ENCODE data around the gene DIAPH2. TPM values are rescaled to one million over a fixed set of nuclear protein-coding genes. Genes with fewer than 3 reads are reported as not detected.

DIAPH2 gene
- total RNA-seq, 1 experiment from 2014 or later, result 15.9 TPM

DNA sequence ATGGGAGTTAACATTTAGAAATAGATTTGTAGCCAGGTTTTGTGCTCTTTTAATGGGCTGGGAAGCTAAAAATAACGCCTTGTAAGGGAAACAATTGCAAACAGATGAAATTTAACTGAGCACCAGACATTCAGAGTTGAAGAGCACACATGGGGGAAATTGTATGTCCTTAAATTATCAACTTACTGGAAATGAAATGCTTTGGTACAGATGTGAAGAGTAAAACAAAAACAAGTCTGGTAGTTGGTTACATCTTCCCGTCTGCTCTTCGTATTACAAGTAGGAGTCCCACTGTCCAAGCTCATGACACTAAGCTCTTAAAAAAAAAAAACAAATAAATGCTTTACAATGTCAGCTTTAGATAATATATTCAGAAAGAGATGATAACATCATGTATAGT lies 139.5 kb downstream of the DIAPH2 start (continued):
- TF ChIP-seq MXD4 (CRISPR knock-in tag; IDR thresholded peaks at IDR 0.05; ENCODE audit: borderline replicate concordance), result no peak
- TF ChIP-seq OVOL2 (CRISPR knock-in tag; IDR thresholded peaks at IDR 0.05; ENCODE audit: borderline replicate concordance), result no peak
- TF ChIP-seq, protein P1, sequence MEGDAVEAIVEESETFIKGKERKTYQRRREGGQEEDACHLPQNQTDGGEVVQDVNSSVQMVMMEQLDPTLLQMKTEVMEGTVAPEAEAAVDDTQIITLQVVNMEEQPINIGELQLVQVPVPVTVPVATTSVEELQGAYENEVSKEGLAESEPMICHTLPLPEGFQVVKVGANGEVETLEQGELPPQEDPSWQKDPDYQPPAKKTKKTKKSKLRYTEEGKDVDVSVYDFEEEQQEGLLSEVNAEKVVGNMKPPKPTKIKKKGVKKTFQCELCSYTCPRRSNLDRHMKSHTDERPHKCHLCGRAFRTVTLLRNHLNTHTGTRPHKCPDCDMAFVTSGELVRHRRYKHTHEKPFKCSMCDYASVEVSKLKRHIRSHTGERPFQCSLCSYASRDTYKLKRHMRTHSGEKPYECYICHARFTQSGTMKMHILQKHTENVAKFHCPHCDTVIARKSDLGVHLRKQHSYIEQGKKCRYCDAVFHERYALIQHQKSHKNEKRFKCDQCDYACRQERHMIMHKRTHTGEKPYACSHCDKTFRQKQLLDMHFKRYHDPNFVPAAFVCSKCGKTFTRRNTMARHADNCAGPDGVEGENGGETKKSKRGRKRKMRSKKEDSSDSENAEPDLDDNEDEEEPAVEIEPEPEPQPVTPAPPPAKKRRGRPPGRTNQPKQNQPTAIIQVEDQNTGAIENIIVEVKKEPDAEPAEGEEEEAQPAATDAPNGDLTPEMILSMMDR (IDR thresholded peaks at IDR 0.05), result no peak
- TF ChIP-seq, protein P2, sequence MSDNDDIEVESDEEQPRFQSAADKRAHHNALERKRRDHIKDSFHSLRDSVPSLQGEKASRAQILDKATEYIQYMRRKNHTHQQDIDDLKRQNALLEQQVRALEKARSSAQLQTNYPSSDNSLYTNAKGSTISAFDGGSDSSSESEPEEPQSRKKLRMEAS (CRISPR knock-in tag; IDR thresholded peaks at IDR 0.05), result no peak

DNA sequence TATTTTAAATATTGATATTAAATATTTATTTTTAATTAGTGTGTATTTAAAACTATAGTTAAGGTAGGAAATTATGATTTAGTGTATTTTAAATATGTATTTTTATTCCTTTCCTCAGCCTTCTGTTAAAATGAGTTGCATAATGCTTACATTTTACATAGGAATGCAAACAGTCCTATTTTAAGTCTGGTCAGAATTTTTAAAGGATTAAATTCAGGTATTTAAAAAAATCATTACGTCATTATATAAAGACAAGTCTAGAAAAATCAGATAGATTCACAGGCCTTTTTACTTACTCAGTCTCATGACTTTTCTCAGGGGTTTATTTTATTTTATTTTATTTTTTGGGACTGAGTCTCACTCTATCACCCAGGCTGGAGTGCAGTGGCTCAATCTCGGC lies 148.7 kb downstream of the DIAPH2 start:
- TF ChIP-seq ZNF317 (CRISPR knock-in tag; IDR thresholded peaks at IDR 0.05; ENCODE audit: borderline replicate concordance, low read depth) (no peak), E2F1 (CRISPR knock-in tag; IDR thresholded peaks at IDR 0.05) (no peak), TP53 (CRISPR knock-in tag; IDR thresholded peaks at IDR 0.05) (no peak), NR1H2 (CRISPR knock-in tag; IDR thresholded peaks at IDR 0.05) (no peak), JAZF1 (CRISPR knock-in tag; IDR thresholded peaks at IDR 0.05) (no peak), AR (CRISPR knock-in tag; IDR thresholded peaks at IDR 0.05) (no peak), KAT7 (CRISPR knock-in tag; IDR thresholded peaks at IDR 0.05; ENCODE audit: borderline replicate concordance) (no peak), ATF2 (CRISPR knock-in tag; IDR thresholded peaks at IDR 0.05; ENCODE audit: borderline replicate concordance, low read depth) (no peak), NFE2L1 (CRISPR knock-in tag; IDR thresholded peaks at IDR 0.05) (no peak), SMAD4 (CRISPR knock-in tag; IDR thresholded peaks at IDR 0.05) (no peak), SP1 (CRISPR knock-in tag; conservative IDR thresholded peaks at IDR 0.05) (no peak), ZNF263 (CRISPR knock-in tag; IDR thresholded peaks at IDR 0.05; ENCODE audit: low read depth) (no peak), MXD4 (CRISPR knock-in tag; IDR thresholded peaks at IDR 0.05; ENCODE audit: borderline replicate concordance) (no peak), ETV6 (CRISPR knock-in tag; IDR thresholded peaks at IDR 0.05) (no peak)
- TF ChIP-seq, protein P3, sequence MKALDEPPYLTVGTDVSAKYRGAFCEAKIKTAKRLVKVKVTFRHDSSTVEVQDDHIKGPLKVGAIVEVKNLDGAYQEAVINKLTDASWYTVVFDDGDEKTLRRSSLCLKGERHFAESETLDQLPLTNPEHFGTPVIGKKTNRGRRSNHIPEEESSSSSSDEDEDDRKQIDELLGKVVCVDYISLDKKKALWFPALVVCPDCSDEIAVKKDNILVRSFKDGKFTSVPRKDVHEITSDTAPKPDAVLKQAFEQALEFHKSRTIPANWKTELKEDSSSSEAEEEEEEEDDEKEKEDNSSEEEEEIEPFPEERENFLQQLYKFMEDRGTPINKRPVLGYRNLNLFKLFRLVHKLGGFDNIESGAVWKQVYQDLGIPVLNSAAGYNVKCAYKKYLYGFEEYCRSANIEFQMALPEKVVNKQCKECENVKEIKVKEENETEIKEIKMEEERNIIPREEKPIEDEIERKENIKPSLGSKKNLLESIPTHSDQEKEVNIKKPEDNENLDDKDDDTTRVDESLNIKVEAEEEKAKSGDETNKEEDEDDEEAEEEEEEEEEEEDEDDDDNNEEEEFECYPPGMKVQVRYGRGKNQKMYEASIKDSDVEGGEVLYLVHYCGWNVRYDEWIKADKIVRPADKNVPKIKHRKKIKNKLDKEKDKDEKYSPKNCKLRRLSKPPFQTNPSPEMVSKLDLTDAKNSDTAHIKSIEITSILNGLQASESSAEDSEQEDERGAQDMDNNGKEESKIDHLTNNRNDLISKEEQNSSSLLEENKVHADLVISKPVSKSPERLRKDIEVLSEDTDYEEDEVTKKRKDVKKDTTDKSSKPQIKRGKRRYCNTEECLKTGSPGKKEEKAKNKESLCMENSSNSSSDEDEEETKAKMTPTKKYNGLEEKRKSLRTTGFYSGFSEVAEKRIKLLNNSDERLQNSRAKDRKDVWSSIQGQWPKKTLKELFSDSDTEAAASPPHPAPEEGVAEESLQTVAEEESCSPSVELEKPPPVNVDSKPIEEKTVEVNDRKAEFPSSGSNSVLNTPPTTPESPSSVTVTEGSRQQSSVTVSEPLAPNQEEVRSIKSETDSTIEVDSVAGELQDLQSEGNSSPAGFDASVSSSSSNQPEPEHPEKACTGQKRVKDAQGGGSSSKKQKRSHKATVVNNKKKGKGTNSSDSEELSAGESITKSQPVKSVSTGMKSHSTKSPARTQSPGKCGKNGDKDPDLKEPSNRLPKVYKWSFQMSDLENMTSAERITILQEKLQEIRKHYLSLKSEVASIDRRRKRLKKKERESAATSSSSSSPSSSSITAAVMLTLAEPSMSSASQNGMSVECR (CRISPR knock-in tag; IDR thresholded peaks at IDR 0.05; ENCODE audit: borderline replicate concordance), result no peak
- TF ChIP-seq, protein P4, sequence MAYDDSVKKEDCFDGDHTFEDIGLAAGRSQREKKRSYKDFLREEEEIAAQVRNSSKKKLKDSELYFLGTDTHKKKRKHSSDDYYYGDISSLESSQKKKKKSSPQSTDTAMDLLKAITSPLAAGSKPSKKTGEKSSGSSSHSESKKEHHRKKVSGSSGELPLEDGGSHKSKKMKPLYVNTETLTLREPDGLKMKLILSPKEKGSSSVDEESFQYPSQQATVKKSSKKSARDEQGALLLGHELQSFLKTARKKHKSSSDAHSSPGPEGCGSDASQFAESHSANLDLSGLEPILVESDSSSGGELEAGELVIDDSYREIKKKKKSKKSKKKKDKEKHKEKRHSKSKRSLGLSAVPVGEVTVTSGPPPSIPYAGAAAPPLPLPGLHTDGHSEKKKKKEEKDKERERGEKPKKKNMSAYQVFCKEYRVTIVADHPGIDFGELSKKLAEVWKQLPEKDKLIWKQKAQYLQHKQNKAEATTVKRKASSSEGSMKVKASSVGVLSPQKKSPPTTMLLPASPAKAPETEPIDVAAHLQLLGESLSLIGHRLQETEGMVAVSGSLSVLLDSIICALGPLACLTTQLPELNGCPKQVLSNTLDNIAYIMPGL (CRISPR knock-in tag; IDR thresholded peaks at IDR 0.05), result no peak
- TF ChIP-seq, protein P5, sequence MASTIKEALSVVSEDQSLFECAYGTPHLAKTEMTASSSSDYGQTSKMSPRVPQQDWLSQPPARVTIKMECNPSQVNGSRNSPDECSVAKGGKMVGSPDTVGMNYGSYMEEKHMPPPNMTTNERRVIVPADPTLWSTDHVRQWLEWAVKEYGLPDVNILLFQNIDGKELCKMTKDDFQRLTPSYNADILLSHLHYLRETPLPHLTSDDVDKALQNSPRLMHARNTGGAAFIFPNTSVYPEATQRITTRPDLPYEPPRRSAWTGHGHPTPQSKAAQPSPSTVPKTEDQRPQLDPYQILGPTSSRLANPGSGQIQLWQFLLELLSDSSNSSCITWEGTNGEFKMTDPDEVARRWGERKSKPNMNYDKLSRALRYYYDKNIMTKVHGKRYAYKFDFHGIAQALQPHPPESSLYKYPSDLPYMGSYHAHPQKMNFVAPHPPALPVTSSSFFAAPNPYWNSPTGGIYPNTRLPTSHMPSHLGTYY (CRISPR knock-in tag; IDR thresholded peaks at IDR 0.05), result no peak
- H3K4me1 Mint-ChIP-seq, result peaks cover 14% of the 10 kb centered on the region
- ChIA-PET POLR2A (no interaction called here), CTCF (no interaction called here)
- no peaks in the 10 kb centered on the region for H3K9me3 Mint-ChIP-seq
- no peak for ATAC-seq
- no peak overlapping the region for H3K27ac Mint-ChIP-seq
- no peak overlapping the region for H3K4me3 Mint-ChIP-seq
- no peaks in the 10 kb centered on the region for H3K27me3 Mint-ChIP-seq (ENCODE audit: low read depth)
- no peak for DNase-seq (ENCODE audit: low spot score)
- no peaks in the 10 kb centered on the region for H3K36me3 Mint-ChIP-seq
